Measurements from ENCODE around the gene ACBD3. TPM values are rescaled to one million over a fixed set of nuclear protein-coding genes. Genes with fewer than 3 reads are reported as not detected.
"Not testable (repeated sequence)": the region's sequence is repeated elsewhere in the genome, so short reads cannot be mapped to it uniquely, and the experiment has no call there.

The ACBD3 gene
- polyA plus RNA-seq, 3 donors = 12.2 to 27.3 (median 17.9) TPM

- H3K27ac ChIP-seq (ENCODE audit: low read depth, low read length) = no peak overlapping the region
- 89 to 92% (median 90%) methylated on average over 4 of the region's 4 CpGs for WGBS, 3 donors
Measured at GRCh38 chr1:226203655-226204054, 17.1 kb upstream of the ACBD3 start.

GRCh38 chr1:226203240-226203639 is 16.7 kb upstream of the ACBD3 start:
- WGBS, 3 donors = 80 to 88% (median 83%) methylated on average over 1 of the region's 1 CpG
- H3K27ac ChIP-seq (ENCODE audit: low read depth, low read length) = no peak overlapping the region

- H3K27ac ChIP-seq (ENCODE audit: low read depth, low read length) = not testable (repeated sequence)
- WGBS, 3 donors = 89 to 95% (median 90%) methylated on average over 6 of the region's 6 CpGs
Measured at GRCh38 chr1:226202666-226203065, 16.1 kb upstream of the ACBD3 start.

- no peak overlapping the region for H3K27ac ChIP-seq (ENCODE audit: low read depth, low read length)
- WGBS, 3 donors = 87 to 97% (median 93%) methylated on average over 3 of the region's 3 CpGs
Measured at GRCh38 chr1:226202246-226202645, 15.7 kb upstream of the ACBD3 start.

- no peak overlapping the region for H3K27ac ChIP-seq (ENCODE audit: low read depth, low read length)
- 49 to 66% (median 61%) methylated on average over 5 of the region's 5 CpGs for WGBS, 3 donors
Measured at GRCh38 chr1:226201029-226201593, 14.6 kb upstream of the ACBD3 start.

- WGBS, 3 donors = 54 to 60% (median 56%) methylated on average over 2 of the region's 2 CpGs
Measured at GRCh38 chr1:226199971-226200370, 13.4 kb upstream of the ACBD3 start.

GRCh38 chr1:226195144-226195543 is 8.6 kb upstream of the ACBD3 start:
- 86 to 95% (median 95%) methylated on average over 1 of the region's 1 CpG for WGBS, 3 donors
- no peak overlapping the region for H3K27ac ChIP-seq (ENCODE audit: low read depth, low read length)

More at GRCh38 chr1:226199971-226200370, 13.4 kb upstream of the ACBD3 start:
- H3K27ac ChIP-seq (ENCODE audit: low read depth, low read length) = no peak overlapping the region

- H3K27ac ChIP-seq (ENCODE audit: low read depth, low read length) = no peak overlapping the region
- WGBS, 3 donors = 76 to 86% (median 85%) methylated on average over 7 of the region's 7 CpGs
Measured at GRCh38 chr1:226187380-226187779, 839 bp upstream of the ACBD3 start.

GRCh38 chr1:226187019-226187322 is 430 bp upstream of the ACBD3 start:
- WGBS, 3 donors = 5 to 9% (median 7%) methylated on average over 10 of the region's 10 CpGs
- H3K27ac ChIP-seq (ENCODE audit: low read depth, low read length) = no peak overlapping the region

- WGBS, 3 donors = 14 to 24% (median 20%) methylated on average over 14 of the region's 14 CpGs
- peak overlapping the region; percentile 57 for H3K27ac ChIP-seq (ENCODE audit: low read depth, low read length)
Measured at GRCh38 chr1:226185141-226186036, 1.2 kb downstream of the ACBD3 start.

- WGBS, 3 donors = 47 to 75% (median 55%) methylated on average over 13 to 14 of the region's 14 CpGs
- peak overlapping the region; percentile 26 for H3K27ac ChIP-seq (ENCODE audit: low read depth, low read length)
Measured at GRCh38 chr1:226181996-226182714, 4.4 kb downstream of the ACBD3 start.

GRCh38 chr1:226176870-226177269 is 9.7 kb downstream of the ACBD3 start:
- WGBS, 3 donors = 78 to 87% (median 85%) methylated on average over 8 of the region's 8 CpGs
- H3K27ac ChIP-seq (ENCODE audit: low read depth, low read length) = no peak overlapping the region

GRCh38 chr1:226172589-226172988 is 14.0 kb downstream of the ACBD3 start:
- WGBS, 3 donors = 91 to 95% (median 94%) methylated on average over 5 of the region's 5 CpGs
- no peak overlapping the region for H3K27ac ChIP-seq (ENCODE audit: low read depth, low read length)

- H3K27ac ChIP-seq (ENCODE audit: low read depth, low read length) = no peak overlapping the region
- WGBS, 3 donors = 81 to 85% (median 81%) methylated on average over 9 of the region's 9 CpGs
Measured at GRCh38 chr1:226166341-226166740, 20.2 kb downstream of the ACBD3 start.

- WGBS, 3 donors = 56 to 86% (median 86%) methylated on average over 1 of the region's 1 CpG
Measured at GRCh38 chr1:226164154-226164553, 22.4 kb downstream of the ACBD3 start.

GRCh38 chr1:226162898-226163297 is 23.6 kb downstream of the ACBD3 start:
- 43 to 84% (median 81%) methylated on average over 8 of the region's 8 CpGs for WGBS, 3 donors
- H3K27ac ChIP-seq (ENCODE audit: low read depth, low read length) = no peak overlapping the region

More at GRCh38 chr1:226164154-226164553, 22.4 kb downstream of the ACBD3 start:
- no peak overlapping the region for H3K27ac ChIP-seq (ENCODE audit: low read depth, low read length)

GRCh38 chr1:226158983-226159382 is 27.6 kb downstream of the ACBD3 start:
- H3K27ac ChIP-seq (ENCODE audit: low read depth, low read length) = no peak overlapping the region
- 89 to 96% (median 93%) methylated on average over 7 of the region's 7 CpGs for WGBS, 3 donors

- H3K27ac ChIP-seq (ENCODE audit: low read depth, low read length) = no peak overlapping the region
- 81 to 93% (median 87%) methylated on average over 1 of the region's 1 CpG for WGBS, 3 donors
Measured at GRCh38 chr1:226158457-226158856, 28.1 kb downstream of the ACBD3 start.

GRCh38 chr1:226157761-226158316 is 28.7 kb downstream of the ACBD3 start:
- 84 to 94% (median 88%) methylated on average over 1 of the region's 1 CpG for WGBS, 3 donors
- no peak overlapping the region for H3K27ac ChIP-seq (ENCODE audit: low read depth, low read length)
